Mucosa of rectum (tissue), 2 donors: ENCODE measurements around the gene ASIC2.

Experiments used
- H3K27ac ChIP-seq, 2 donors: one replicate each; pipeline ENCODE4 v1.7.0; 2013; ENCODE audit warnings: inconsistent platforms in 2 of 2, low read depth in 2 of 2, low read length in 2 of 2
- H3K27me3 ChIP-seq, 2 donors: one replicate each; pipeline ENCODE4 v1.7.0; 2013; ENCODE audit warnings: low read length in 2 of 2; ENCODE audit not compliant: control insufficient read depth in 2 of 2, insufficient read depth in 2 of 2
- H3K36me3 ChIP-seq, 2 donors: one replicate each; pipeline ENCODE4 v1.7.0; 2013; ENCODE audit warnings: low read length in 2 of 2; ENCODE audit not compliant: control insufficient read depth in 2 of 2, insufficient read depth in 2 of 2
- H3K4me1 ChIP-seq, 2 donors: one replicate each; pipeline ENCODE4 v1.7.0; 2013; ENCODE audit warnings: low read length in 2 of 2, mild to moderate bottlenecking in 1 of 2; ENCODE audit not compliant: control insufficient read depth in 2 of 2, insufficient read depth in 2 of 2
- H3K4me3 ChIP-seq, 2 donors: one replicate each; pipeline ENCODE4 v1.7.0; 2013; ENCODE audit warnings: low read length in 2 of 2
- H3K9ac ChIP-seq, 2 donors: one replicate each; pipeline ENCODE4 v1.7.0; 2013; ENCODE audit warnings: low read length in 2 of 2, low read depth in 1 of 2, mild to moderate bottlenecking in 1 of 2
- H3K9me3 ChIP-seq, 2 donors: one replicate each; pipeline ENCODE4 v1.7.0; 2013; ENCODE audit warnings: low read length in 2 of 2; ENCODE audit not compliant: control insufficient read depth in 2 of 2
- donor health status: healthy.
- donor health status: Normal muscosa, but diverticular disease.

ASIC2 gene

DNA sequence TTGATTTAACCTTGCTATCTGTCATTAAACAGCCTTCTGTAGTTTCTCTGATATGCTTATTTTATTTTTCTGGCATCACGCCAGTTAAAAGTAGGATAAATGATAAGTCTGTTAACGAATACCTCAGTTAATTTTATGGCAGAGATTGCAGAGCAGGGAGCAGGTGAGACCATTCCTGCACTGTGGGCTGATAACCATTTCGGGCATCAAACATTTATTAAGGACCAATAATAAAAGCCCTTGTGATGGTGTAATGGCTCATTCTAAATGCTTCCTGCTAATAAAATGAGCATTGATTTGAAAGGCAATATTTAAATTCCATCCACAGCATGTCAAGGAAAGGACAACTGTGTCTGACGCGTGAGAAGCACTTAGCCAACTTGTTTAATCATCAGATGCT, 94.1 kb downstream of the ASIC2 start:
- no peaks in the 10 kb centered on the region for H3K9me3 ChIP-seq
- H3K9ac ChIP-seq = no peak overlapping the region
- no peak overlapping the region for H3K4me3 ChIP-seq
- no peaks in the 10 kb centered on the region for H3K4me1 ChIP-seq
- H3K27ac ChIP-seq = no peak overlapping the region
- peaks cover 0 to 4% of the 10 kb centered on the region in 2 donors for H3K27me3 ChIP-seq
- no peaks in the 10 kb centered on the region for H3K36me3 ChIP-seq

DNA sequence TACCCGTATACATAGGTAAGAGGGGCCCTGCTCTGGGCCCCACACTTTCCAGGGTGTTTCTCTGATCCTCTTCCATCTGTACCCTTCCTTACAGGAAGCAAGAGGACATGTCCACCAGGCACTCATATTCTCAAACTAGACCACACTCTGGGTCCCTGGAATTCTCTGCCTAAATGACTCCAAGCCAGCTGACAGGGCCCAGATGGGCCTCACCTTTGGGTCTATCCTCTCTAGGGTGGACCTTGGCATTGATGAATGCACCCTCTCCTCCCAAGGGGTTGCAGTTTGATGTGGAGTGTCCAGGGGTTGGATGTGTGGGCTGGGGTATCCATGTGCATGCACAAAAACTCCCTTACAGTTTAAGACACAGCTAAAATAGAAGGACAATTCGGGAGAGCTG, 95.8 kb downstream of the ASIC2 start:
- no peaks in the 10 kb centered on the region for H3K9me3 ChIP-seq
- H3K27me3 ChIP-seq = no peaks in the 10 kb centered on the region
- no peak overlapping the region for H3K27ac ChIP-seq

DNA sequence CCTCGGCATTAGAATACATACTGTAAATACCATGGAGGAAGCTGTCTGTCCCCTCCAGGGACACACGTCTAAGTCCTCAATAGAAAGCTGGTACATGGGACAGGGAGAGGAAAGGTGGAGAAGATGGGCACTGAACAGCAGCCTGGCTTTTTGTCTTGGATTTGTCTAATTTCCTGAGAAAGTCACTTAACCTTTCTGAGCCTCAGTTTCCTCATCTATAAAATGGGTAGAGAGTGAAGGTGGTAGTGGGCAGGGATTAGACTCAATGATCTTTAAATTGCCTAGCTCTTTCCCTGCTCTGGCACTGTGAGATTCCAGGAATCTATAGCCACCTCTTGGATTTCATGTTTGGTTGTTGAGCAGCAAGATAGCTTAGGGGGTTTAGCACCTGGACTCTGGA, 96.2 kb downstream of the ASIC2 start:
- Histone ChIP-seq H3K36me3 (no peaks in the 10 kb centered on the region), H3K9ac (no peak overlapping the region), H3K9me3 (no peaks in the 10 kb centered on the region), H3K27me3 (no peaks in the 10 kb centered on the region), H3K4me3 (no peak overlapping the region), H3K4me1 (no peaks in the 10 kb centered on the region), H3K27ac (no peak overlapping the region)

More for the DNA sequence above, 95.8 kb downstream of the ASIC2 start:
- Histone ChIP-seq H3K36me3 (no peaks in the 10 kb centered on the region), H3K9ac (no peak overlapping the region), H3K4me1 (no peaks in the 10 kb centered on the region), H3K4me3 (no peak overlapping the region)

DNA sequence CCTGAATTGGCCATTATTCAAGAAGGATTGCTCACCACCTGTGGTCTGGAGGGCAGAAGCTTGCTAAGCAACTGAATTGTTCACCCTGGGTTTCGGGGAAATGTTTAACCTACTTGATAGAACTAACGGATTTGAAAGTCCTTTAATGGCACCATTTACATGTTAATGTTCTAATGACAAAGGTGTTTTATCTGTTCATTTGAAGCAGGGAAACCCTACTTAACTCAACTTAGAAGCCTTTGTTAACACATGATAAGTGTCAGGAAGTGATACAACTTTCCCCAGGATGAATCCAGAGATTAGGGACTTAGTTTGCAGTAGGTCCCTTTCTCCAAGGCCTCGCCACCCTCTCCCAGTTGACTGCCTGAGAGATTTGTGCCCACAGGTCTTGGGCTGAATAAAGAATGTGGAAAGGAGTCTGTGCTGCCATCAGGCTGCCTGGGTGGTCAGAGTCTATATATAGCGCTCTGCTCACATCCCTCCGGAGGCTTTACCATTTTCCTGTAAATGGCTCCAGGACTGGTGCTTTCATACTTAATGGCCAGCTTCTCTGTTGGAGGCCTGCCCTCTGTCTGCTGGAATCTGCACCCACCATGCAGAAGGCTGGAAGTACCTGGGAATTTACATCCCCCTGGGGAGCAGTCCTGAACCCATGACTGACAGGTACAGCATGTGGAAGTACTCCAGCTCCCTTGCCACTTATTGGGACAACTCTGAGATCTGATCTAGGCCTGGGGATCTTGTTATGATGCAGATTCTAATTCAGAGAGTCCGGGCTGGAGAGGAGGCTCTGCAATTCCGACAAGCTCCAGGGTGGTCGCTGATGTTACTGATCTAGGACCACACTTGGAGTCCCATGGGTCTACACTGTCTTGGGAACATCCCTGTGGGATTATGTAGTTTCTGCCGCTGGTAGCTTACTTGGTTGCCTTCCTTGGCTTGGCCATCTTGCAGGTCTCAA, 99.9 kb downstream of the ASIC2 start:
- H3K27me3 ChIP-seq = peaks cover 0 to 5% of the 10 kb centered on the region in 2 donors
- H3K4me3 ChIP-seq = no peak overlapping the region
- no peak overlapping the region for H3K9ac ChIP-seq
- H3K36me3 ChIP-seq = no peaks in the 10 kb centered on the region
- no peaks in the 10 kb centered on the region for H3K4me1 ChIP-seq
- no peaks in the 10 kb centered on the region for H3K9me3 ChIP-seq
- H3K27ac ChIP-seq = no peak overlapping the region

DNA sequence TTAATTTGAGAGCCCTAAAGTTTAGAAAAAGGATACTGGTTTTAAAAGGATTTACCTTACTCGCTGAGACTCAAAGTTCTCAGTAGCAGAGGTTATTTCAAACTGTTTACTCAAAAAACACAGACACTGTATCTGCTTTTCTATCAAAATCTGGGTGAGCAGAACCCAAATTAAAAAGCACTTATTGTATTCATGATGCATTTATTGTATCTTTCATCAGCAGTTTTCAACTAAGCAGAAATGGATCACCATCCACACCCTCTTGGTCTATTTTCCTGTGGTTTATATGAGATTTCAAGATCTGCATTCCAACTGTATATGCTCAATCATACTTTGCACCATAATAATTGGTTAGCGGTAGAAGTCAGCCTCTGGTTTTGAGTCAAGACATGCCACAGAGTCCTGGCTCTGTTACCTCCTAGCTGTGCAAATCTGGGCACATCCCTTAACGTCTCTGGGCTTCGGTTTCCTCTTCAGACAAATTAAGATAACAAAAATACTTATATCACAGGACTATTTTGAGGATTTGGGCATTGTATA, 109.5 kb downstream of the ASIC2 start:
- Histone ChIP-seq H3K36me3 (no peaks in the 10 kb centered on the region), H3K9me3 (no peaks in the 10 kb centered on the region), H3K4me1 (no peaks in the 10 kb centered on the region), H3K27me3 (peaks cover 2 to 4% of the 10 kb centered on the region in 2 donors), H3K27ac (no peak overlapping the region), H3K4me3 (no peak overlapping the region), H3K9ac (no peak overlapping the region)

DNA sequence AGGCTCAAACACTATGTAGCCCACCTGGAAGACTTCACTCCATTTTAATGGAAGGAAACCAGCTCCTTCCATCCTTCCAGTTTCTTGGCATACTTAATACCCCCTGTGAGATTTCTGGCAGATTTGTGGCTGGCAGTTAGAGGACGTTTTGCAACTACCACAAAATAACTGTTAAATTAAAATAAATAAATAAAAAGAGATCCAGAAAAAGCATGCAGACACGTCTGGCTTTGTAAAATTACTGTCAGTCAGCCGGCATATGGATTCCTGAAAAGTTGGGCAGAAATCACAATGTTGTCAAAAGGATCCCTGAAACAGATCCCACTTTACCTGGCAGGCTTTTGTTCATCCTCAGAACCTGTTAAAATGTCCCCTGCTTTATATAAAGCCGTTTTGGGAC, 113.9 kb downstream of the ASIC2 start:
- Histone ChIP-seq H3K9ac (no peak overlapping the region), H3K36me3 (no peaks in the 10 kb centered on the region), H3K4me3 (no peak overlapping the region), H3K27ac (no peak overlapping the region), H3K9me3 (no peaks in the 10 kb centered on the region), H3K4me1 (no peaks in the 10 kb centered on the region), H3K27me3 (peaks cover 5 to 8% of the 10 kb centered on the region in 2 donors)

DNA sequence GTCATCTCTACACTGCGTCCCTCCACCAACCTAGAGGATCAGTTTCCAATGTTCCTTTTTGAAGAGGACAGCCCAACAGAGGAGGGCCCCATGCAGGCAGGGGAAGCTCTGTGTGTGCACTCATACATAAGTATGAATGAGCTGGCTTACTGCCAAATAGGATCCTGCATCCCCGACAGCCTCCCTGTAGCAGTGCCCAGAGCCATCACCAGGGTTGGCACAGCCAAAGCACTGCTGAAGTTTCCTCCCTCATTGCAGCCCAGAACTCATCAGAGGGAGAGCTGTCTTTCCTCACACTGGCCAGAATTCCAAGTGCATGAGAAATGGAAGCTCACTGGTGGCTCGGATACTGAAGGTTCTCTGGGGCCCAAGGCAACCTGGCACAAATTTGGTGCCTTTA, 114.4 kb downstream of the ASIC2 start:
- Histone ChIP-seq H3K9ac (no peak overlapping the region), H3K9me3 (no peaks in the 10 kb centered on the region), H3K27ac (no peak overlapping the region), H3K36me3 (no peaks in the 10 kb centered on the region), H3K4me1 (no peaks in the 10 kb centered on the region), H3K27me3 (peaks cover 5 to 7% of the 10 kb centered on the region in 2 donors), H3K4me3 (no peak overlapping the region)

DNA sequence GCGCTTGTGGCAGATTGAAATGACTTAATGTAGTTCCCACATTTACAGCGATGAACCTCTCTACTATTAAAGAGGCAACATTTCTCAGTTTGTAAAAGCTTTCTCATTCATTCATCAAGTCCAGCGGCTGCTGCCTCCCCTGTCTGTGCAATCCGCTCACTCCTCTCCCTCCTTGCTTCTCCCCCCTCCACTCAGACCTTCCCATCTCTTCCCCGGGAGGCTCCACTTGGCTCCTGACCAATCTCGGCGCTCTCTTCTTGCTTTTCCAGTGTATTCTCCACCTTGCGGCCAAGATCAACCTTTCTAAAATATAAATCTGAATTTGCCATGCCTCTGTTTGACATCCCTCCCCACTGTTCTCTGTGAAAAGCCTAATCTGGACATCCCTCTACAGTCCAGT, 117.5 kb downstream of the ASIC2 start:
- Histone ChIP-seq H3K9ac (no peak overlapping the region), H3K36me3 (no peaks in the 10 kb centered on the region)

DNA sequence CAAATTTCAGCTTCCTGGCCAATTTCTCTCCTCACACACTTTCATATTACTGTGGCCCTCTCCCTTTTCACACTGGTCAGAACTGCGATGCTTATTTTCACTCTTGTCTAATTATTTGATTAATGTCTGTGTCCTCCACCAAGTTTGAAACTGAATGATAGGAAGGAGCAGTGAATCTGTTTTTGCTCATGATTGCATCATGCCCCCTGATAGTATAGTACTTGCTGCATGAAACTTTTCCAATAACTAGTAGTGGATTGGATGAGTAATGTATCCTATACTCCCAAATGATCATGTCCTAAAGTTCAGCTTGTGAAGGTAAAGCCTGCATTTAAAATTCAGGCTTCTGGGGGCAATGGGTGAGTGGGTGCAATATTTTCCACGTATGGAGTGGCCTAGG, 121.2 kb downstream of the ASIC2 start:
- no peaks in the 10 kb centered on the region for H3K9me3 ChIP-seq
- peaks cover 6 to 10% of the 10 kb centered on the region in 2 donors for H3K27me3 ChIP-seq
- H3K36me3 ChIP-seq = no peaks in the 10 kb centered on the region
- H3K27ac ChIP-seq = no peak overlapping the region
- H3K9ac ChIP-seq = no peak overlapping the region
- no peaks in the 10 kb centered on the region for H3K4me1 ChIP-seq
- H3K4me3 ChIP-seq = no peak overlapping the region

More for the DNA sequence above, 117.5 kb downstream of the ASIC2 start:
- no peak overlapping the region for H3K27ac ChIP-seq
- no peak overlapping the region for H3K4me3 ChIP-seq
- no peaks in the 10 kb centered on the region for H3K9me3 ChIP-seq
- peaks cover 6 to 7% of the 10 kb centered on the region in 2 donors for H3K27me3 ChIP-seq
- H3K4me1 ChIP-seq = no peaks in the 10 kb centered on the region

DNA sequence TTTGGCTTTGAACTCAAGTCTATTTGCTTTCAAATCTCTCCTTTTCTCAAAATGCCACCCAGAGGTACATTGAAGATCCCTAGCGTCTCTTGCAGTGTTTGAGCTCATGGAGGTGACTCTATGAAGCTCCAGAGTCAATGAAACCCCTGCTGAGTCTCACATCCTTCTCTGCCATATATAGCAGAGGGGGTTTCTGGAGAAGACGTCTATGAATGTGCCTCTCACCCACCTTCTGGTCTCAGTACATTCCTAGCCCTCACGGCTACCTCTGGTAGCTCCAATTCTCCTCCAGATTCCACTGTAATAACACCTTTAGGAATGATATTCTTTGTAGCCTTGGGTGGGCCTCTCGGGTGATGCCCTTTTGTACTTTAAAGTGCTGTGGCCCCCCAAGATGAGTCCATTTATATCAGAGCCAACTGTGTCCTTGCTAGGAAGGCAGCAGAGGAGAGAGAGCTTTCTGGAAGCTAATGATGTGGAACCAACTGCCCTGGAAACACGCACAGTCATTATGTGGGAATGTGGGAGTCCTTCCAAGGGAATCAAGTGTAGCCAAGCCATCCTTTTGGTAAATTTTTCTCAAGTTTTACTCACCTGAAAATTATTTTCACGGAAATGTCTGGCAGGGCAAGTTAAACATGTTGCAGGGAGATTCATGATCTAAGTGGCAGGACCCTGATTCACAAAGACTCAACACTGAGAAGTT, 123.4 kb downstream of the ASIC2 start:
- Histone ChIP-seq H3K27ac (no peak overlapping the region), H3K27me3 (peaks cover 3 to 6% of the 10 kb centered on the region in 2 donors), H3K9me3 (no peaks in the 10 kb centered on the region), H3K36me3 (no peaks in the 10 kb centered on the region), H3K4me3 (no peak overlapping the region), H3K9ac (no peak overlapping the region), H3K4me1 (no peaks in the 10 kb centered on the region)
